GM19395 (cell line): ENCODE results near the gene SLC25A39.
A peak's percentile ranks its signal among the peaks of the same experiment; 100 is the strongest.
"Not testable (repeated sequence)": the region's sequence is repeated elsewhere in the genome, so short reads cannot be mapped to it uniquely, and the experiment has no call there.

Source experiments
- ATAC-seq: cut with Tn5 transposase; IDR thresholded peaks from one replicate; pipeline ENCODE4 v1.9.1; 2021; ENCODE audit warnings: mild to moderate bottlenecking, moderate library complexity; ENCODE audit not compliant: unreplicated experiment

SLC25A39 gene

DNA sequence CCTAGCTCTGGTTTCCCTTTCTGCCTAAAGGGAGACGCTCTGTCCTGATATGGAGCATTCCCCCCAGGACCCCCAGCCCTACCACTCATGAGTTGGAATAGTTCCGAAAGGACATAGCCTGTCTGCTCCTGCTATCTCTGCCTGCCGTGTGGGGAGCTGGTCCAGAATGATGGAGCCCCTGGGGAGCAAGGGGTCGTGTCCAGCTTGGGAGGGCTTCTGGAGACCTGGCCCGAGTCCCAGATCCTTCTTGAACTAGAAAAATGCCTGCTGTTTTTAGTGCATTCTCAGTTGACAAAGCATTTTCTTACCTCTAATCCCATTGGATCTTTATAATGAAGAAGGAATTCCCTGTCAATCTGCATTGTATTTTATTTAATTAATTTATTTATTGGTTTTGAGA lies 11.3 kb upstream of the SLC25A39 start:
- ATAC-seq = no peak

DNA sequence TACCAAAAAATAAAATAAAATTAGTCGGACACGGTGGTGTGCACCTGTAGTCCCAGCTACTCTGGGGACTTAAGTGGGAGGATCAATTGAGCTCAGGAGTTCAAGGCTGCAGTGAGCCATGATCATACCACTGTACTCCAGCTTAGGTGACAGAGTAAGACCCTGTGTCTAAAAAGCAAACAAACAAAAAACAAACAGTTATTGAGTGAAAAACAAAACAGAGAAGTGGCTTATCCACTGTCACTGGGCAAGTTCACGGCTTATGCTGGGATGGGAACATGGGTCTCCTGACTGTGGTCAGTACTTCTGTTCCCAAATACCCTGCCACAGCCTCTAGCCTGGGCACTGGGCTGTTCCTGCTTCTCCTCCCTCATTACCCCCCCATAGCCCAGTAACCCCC lies 10.9 kb upstream of the SLC25A39 start:
- ATAC-seq = no peak

- no peak for ATAC-seq
These were observed 10.1 kb upstream of the SLC25A39 start for GRCh38 chr17:44334727-44335126.

DNA sequence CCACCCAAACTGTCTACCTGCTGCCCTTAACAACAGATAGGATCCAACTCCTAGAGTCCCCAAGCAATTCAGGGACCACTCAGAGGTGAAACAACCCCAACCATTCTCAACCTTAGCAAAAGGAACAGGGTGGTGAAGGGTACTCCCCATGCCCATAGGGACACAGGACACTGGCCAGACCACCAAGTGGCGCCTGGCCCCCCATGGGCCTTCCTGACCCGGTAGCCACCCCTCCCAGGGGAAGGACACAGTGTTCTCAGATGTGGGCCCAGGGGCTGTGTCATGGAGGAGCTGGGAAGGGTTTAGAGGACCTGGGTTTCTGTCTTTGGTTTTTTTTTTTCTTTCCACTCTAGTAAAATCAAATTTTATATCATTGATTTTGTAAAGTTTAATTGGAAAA lies 9.7 kb upstream of the SLC25A39 start:
- no peak for ATAC-seq

GRCh38 chr17:44333371-44333770 lies 8.7 kb upstream of the SLC25A39 start:
- no peak for ATAC-seq

GRCh38 chr17:44331249-44331760 lies 6.7 kb upstream of the SLC25A39 start:
- ATAC-seq = no peak

- not testable (repeated sequence) for ATAC-seq
These were observed 5.6 kb upstream of the SLC25A39 start for GRCh38 chr17:44330263-44330662.

GRCh38 chr17:44329516-44329915 lies 4.9 kb upstream of the SLC25A39 start:
- not testable (repeated sequence) for ATAC-seq

DNA sequence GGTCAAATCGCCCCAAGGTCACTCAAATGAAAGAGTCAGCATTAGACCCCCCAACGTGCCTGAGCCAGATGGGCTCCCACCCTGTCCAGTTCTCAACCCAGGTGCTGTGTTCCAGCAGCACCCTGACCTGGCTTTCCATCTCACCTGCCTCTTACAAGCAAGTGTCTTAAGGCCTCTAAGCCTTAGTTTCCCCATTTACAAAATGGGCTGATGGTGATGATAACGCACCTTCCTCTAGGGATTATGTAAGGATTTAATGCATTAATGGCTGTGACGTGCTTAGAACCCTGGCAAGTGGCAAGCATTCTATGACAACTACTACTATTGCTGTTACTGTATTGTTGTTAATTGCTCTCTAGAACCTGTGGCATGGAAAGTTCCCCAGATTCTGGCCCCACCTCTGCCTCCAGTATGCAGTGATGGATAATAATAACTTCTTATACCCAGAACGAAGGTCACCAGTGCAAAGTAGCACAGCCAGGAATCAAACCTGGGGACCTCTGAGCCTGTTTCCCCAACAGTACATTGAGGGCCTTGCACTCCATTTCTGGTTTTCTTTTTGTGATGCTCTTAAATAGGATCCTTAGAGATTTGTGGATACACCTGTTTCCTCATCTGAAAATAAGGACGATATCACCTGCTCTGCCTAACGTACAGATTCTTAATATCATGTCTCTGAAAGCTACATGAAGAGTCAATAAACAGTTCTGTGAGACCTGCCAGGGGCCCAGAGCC lies 3.3 kb upstream of the SLC25A39 start:
- ATAC-seq = no peak

DNA sequence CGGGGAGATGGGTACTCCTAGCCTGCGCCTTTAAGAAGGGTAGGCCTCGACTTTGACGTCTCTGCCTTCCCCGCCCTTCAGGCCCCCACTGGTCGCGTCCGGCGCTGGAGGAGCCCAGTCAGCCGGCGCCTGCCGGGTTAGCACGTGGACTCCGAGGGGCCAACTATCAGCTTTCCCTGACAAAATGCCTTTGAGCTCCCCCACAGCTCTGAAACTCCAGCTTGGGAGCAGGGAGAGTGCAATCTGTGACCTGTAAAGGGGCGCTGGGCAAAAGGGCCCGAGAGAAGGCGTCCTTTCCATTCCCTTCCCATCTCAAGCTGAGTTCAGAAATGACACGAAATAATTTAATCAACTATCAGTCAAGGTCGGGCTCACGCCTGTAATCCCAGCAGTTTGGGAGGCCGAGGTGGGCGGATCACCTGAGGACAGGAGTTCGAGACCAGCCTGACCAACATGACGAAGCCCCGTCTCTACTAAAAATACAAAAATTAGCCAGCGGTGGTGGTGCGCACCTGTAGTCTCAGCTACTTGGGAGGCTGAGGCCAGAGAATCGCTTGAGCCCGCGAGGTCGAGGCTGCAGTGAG lies 2.3 kb upstream of the SLC25A39 start:
- ATAC-seq = peak; percentile 39

DNA sequence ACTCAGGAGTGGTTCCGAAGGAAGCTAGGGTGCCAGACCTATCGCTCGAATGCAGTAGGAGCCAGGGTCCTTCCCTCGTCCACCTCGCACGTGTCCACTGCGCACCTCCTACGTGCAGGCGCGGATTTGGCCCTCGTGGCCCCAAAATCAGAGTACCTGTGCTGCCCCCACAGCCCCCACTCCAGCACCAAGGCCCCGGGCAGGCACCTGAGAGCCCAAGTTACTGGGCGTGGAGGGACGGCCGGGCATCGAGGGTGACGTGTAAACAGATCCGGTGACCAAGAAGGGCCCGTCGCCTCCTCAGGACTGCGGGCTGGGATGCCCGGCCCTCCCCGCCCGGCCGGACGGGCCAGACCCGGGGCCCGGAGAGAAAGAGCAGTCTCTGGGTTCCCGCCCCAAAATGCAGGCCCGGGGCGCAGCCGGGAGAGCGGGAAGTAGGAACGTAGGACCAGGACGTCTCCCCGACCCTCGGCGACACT lies 492 bp downstream of the SLC25A39 start:
- no peak for ATAC-seq

DNA sequence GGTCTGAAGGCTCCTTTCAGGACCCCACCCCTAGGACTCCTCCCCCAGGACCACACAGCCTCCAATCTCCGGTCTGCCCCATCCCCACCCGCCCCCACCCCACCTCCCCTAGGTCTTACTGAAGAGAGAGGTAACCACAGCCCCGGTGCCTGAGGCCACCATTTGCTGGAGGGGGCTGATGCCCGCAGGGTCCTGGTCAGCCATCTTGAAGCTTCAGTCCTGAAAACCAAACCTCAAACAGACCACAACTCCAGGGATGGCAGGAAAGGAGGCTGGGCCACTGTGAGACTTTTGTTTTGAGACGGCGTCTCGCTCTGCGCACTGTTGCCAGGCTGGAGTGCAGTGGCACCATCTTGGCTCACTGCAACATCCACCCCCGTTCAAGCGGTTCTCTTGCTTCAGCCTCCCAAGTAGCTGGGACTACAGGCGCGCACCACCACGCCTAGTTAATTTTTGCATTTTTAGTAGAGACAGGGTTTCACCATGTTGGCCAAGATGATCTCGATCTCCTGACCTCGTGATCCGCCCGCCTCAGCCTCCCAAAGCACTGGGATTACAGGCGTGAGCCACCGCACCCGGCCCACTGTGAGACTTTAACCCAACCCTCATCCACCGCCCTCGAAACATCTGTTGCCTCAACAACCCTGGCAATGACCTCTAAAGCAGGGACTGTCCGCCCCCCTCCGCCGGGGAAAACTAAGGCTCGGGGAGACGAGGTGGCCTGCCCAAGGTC lies 1.1 kb downstream of the SLC25A39 start:
- no peak for ATAC-seq

GRCh38 chr17:44322236-44322895 lies 2.3 kb downstream of the SLC25A39 start:
- no peak for ATAC-seq

DNA sequence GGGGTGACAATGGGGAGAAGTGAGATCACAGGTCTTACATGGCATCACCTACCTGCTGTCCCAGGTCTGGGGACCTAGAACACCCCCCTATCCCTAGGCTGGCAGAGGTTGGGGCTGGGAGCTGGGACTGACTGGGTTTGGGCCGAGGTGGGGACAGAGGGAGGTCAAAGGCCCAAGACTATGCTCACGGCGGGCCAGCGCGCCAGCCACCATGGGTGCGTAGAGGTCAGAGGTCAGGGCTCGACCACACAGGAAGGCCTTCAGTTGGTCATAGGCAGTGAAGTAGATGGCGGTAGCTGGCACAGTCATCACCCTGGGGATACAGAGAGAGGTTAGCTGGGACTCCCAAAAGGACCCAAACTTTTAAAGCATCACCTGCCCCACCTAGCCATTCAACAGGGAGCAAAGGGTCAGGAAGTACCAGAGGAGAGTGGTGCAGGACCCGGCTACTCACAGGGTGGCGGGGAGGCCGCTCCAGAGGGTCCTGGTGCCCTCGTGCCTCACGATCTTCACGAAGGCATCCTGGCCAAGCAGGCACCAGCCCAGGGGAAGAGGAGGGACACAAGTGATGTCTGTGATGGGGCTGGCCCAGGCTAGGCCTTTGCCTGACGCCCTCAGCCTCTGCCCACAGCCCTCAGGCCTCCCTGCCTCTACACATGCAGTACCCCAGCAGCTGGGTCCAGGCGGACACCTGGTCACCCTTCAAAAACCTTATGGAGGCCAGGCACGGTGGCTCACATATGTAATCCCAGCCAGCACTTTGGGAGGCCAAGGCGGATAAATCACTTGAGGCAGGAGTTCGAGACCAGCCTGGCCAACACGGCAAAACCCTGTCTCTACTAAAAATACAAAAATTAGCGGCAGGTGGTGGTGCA lies 3.1 kb downstream of the SLC25A39 start:
- ATAC-seq = no peak

GRCh38 chr17:44320066-44320465 lies 4.6 kb downstream of the SLC25A39 start:
- ATAC-seq = no peak

DNA sequence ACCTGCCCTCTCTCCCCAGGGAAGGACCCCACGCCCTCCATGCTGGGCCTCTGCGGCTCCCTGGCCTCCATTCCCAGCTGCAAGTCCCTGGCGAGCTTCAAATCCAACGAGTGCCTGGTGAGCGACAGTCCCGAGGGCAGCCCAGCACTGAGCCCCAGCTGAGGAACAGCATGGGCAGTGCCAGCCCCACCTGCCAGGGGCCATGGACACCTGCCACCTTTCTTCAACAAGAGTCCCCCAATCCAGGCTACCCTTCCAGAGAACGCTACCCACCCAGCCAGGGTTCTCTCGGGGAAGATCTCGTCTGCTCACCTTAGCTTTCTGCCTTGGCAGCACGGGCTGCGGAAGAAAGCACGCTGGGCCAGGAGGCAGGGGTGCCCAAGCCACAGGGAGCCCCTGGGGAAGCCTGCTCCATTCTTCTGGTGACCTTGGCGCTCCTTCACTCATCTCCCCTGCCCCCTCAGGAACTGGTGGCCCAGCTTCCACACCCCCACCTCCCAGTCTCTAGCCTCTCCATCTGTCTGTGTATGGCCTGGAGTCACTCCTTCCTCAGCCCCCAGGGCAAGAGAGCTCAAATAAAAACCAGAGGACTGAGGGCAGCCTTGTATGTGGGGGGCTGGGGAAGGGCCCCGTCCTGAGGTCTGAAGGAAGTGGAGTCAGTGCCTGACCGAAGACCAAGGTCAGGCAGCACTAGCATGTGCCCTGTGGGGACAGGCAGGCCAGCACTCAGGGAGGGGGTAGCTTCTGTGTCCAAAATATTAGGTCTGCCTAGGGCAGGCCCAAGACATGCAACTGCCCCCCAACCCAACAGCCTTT lies 6.3 kb downstream of the SLC25A39 start:
- no peak for ATAC-seq

- no peak for ATAC-seq
These were observed 7.1 kb downstream of the SLC25A39 start for GRCh38 chr17:44317545-44317944.

DNA sequence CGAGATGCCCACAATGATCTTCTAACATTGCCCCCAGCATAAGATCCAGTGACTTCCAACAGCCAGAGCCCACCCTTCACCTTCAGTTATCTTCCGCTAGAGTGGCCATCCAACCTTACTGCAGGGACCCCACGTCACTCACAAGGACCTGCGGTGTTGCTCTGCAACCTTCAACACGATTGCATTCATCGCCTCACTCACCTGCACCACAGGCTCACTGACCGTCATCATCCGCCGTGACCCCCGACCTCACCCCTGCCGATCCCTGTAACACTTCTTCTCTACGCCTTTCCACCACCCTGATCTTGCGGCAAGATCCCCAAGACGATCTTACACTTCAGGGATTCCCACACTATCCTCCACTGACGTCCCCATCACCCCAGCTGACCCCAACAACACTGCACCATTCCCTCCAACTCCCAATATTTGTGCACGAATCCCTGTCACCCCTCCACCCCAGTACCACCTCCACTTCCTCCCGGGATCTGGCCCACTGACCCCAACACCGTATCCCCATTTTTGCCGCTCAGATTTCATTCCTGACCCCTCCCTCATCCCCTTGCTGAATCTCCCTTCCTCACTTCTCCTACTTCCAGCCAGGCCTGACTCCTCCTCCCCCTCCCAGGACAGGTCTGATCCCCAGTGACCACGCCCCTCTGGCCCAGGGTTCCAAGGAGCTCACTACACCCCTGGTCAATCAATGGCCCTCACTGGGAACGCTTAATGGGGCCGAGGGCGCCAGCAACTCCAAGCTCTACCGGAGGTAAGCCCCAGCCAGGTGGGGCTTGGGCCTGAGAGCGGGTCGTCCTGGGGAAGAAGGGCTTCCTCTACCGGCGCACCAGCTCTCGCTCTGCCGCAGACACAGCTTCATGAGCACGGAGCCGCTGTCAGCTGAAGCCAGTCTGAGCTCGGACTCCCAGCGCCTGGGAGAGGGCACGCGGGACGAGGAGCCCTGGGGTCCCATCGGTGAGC lies 8.6 kb downstream of the SLC25A39 start:
- ATAC-seq = no peak
